ENCODE results near the gene HSF5. TPM values are rescaled to one million over a fixed set of nuclear protein-coding genes. Genes with fewer than 3 reads are reported as not detected.

The HSF5 gene
- total RNA-seq, 1 donor from 2014 or later = not detected

- Mint-ChIP-seq H3K36me3 (peaks cover 50% of the 10 kb centered on the region), H3K4me3 (no peak overlapping the region)
- peaks cover 14% of the 10 kb centered on the region for H3K36me3 ChIP-seq
These were observed 5.3 kb upstream of the HSF5 start for GRCh38 chr17:58493506-58493905.

DNA sequence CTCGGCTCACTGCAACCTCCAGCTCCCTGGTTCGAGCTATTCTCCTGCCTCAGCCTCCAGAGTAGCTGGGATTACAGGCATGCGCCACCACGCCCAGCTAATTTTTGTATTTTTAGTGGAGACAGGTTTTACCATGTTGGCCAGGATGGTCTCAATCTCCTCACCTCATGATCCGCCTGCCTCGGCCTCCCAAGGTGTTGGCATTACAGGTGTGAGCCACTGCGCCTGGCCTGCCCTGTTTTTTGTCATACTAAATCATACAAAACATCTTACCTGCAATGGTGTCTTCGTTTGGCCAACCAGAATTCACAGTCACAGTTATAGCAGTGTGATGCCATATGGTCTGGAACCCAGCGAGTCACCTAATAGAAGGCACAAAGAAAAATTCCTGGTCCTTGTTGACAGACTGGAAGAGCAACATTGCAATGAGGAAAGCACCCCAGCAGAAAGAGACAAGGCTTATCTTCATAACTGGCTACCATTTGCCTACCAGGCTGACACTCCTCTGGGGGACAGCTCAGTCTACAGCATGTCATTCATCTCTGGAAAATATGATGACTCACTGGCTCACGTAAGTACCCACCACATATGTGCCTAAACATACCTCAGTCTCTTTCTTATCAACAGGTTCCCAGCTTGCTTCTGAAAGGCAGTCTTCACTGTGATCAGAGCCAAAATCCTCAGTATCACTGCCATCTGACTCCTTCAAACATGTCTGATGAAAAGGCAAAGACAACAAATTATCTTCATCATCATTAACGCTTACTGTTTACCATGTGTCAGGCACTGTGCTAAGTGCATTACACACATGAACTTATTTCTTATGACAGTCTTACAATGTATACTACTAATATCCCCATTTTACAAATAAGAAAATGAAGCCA is 4.3 kb upstream of the HSF5 start:
- Histone ChIP-seq H3K27ac (no peak overlapping the region), H3K4me2 (no peak overlapping the region), H3K27me3 (no peaks in the 10 kb centered on the region), H3K4me3 (no peak overlapping the region), H3K9ac (no peak overlapping the region), H3K36me3 (peaks cover 14% of the 10 kb centered on the region), H3K4me1 (no peaks in the 10 kb centered on the region), H3K79me2 (ENCODE audit: low read depth) (no peaks in the 10 kb centered on the region), H2AFZ (replicated peaks) (no peak overlapping the region), H3F3A (ENCODE audit: low read depth) (no peaks in the 10 kb centered on the region), H3K9me3 (ENCODE audit: low read depth) (no peaks in the 10 kb centered on the region), H4K20me1 (ENCODE audit: low read depth) (peaks cover 6% of the 10 kb centered on the region)
- Mint-ChIP-seq H3K9me3 (no peaks in the 10 kb centered on the region), H3K36me3 (peaks cover 46% of the 10 kb centered on the region), H3K27me3 (ENCODE audit: insufficient read depth, low read depth) (no peaks in the 10 kb centered on the region), H3K27ac (no peak overlapping the region), H3K4me3 (no peak overlapping the region), H3K4me1 (no peaks in the 10 kb centered on the region)
- no peak for TF ChIP-seq CTCF (IDR thresholded peaks at IDR 0.05)
- no peak for TF ChIP-seq EZH2phosphoT487 (IDR thresholded peaks at IDR 0.05)
- no peak for TF ChIP-seq EZH2 (IDR thresholded peaks at IDR 0.05)
- DNase-seq (ENCODE audit: low spot score) = no peak

More at GRCh38 chr17:58493506-58493905, 5.3 kb upstream of the HSF5 start:
- Histone ChIP-seq H3K9me3 (ENCODE audit: low read depth) (no peaks in the 10 kb centered on the region), H3K4me1 (no peaks in the 10 kb centered on the region), H3K27me3 (no peaks in the 10 kb centered on the region), H3K4me2 (no peak overlapping the region), H3K79me2 (ENCODE audit: low read depth) (no peaks in the 10 kb centered on the region), H3F3A (ENCODE audit: low read depth) (no peaks in the 10 kb centered on the region), H3K4me3 (no peak overlapping the region), H3K9ac (no peak overlapping the region), H4K20me1 (ENCODE audit: low read depth) (peaks cover 6% of the 10 kb centered on the region), H2AFZ (replicated peaks) (no peak overlapping the region), H3K27ac (no peak overlapping the region)
- Mint-ChIP-seq H3K27me3 (ENCODE audit: insufficient read depth, low read depth) (peaks cover 2% of the 10 kb centered on the region), H3K9me3 (no peaks in the 10 kb centered on the region), H3K4me1 (no peaks in the 10 kb centered on the region), H3K27ac (no peak overlapping the region)
- no peak for TF ChIP-seq EZH2phosphoT487 (IDR thresholded peaks at IDR 0.05)
- no peak for TF ChIP-seq CTCF (IDR thresholded peaks at IDR 0.05)
- TF ChIP-seq EZH2 (IDR thresholded peaks at IDR 0.05) = no peak
- DNase-seq (ENCODE audit: low spot score) = no peak

DNA sequence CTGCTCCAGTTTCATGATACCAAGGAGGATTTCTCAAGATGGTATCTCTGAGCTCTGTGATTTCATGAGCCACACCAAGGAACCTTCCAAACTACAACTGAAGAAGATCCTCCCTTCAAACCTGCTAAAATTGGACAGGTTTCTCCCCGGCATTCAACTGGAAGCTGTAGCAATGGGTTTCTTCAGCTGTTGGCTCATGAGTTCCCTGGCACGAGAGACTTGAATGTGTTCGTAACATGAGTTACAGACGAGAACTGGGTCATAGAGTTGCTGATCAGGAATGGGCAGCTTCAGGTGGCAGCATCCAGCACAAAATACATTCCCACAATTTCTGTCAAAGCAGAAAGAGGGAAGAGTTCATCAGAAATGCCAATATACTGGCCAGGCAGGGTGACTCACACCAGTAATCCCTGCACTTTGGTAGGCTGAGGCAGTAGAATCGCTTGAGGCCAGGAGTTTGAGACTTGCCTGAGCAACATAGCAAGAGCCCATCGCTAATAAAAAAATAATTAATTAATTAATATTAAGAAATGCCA is 3.4 kb upstream of the HSF5 start:
- Histone ChIP-seq H2AFZ (replicated peaks) (no peak overlapping the region), H3K79me2 (ENCODE audit: low read depth) (no peaks in the 10 kb centered on the region), H3K36me3 (peaks cover 14% of the 10 kb centered on the region), H3K9ac (no peak overlapping the region), H3K27me3 (no peaks in the 10 kb centered on the region), H3F3A (ENCODE audit: low read depth) (no peaks in the 10 kb centered on the region), H3K9me3 (ENCODE audit: low read depth) (no peaks in the 10 kb centered on the region), H3K27ac (no peak overlapping the region), H3K4me1 (no peaks in the 10 kb centered on the region), H4K20me1 (ENCODE audit: low read depth) (peaks cover 6% of the 10 kb centered on the region), H3K4me3 (no peak overlapping the region), H3K4me2 (no peak overlapping the region)
- Mint-ChIP-seq H3K27me3 (ENCODE audit: insufficient read depth, low read depth) (no peaks in the 10 kb centered on the region), H3K36me3 (peaks cover 41% of the 10 kb centered on the region), H3K4me1 (no peaks in the 10 kb centered on the region), H3K4me3 (no peak overlapping the region), H3K9me3 (no peaks in the 10 kb centered on the region), H3K27ac (no peak overlapping the region)
- no peak for TF ChIP-seq EZH2 (IDR thresholded peaks at IDR 0.05)
- TF ChIP-seq CTCF (IDR thresholded peaks at IDR 0.05) = no peak
- no peak for TF ChIP-seq EZH2phosphoT487 (IDR thresholded peaks at IDR 0.05)
- no peak for DNase-seq (ENCODE audit: low spot score)

Measured in neural progenitor cell (in vitro differentiated cells).